SK-N-SH (cell line): ENCODE data around the gene TBXT. TPM values are rescaled to one million over a fixed set of nuclear protein-coding genes. Genes with fewer than 3 reads are reported as not detected.

Experiments
- CTCF ChIA-PET: fragments of 300-600, 350-600 bp; formaldehyde crosslinking; extraction: SDS; loops from one replicate; lab custom pipeline; 2021; lab: Yijun Ruan, JAX
- POLR2A ChIA-PET: fragments of 350-600 bp; sonication (Branson Sonifier 250); formaldehyde crosslinking; extraction: SDS; loops from one replicate; lab custom pipeline; 2020; ENCODE audit warnings: antibody characterized with exemption, inconsistent platforms; lab: Yijun Ruan, JAX
- DNase-seq: peaks from one replicate; pipeline ENCODE4 v3.0.0; 2012
- H2AFZ ChIP-seq: fragments of 200-600 bp; sonication (generic); 2 replicates; pipeline ENCODE4 v1.8.1; 2016; ENCODE audit warnings: antibody characterized with exemption, mild to moderate bottlenecking, low read depth
- H3F3A ChIP-seq: fragments of 200-600 bp; sonication (generic); replicated peaks from 2 replicates; pipeline ENCODE3; 2016; ENCODE audit warnings: antibody characterized with exemption, mild to moderate bottlenecking; ENCODE audit not compliant: insufficient read depth
- H3K27ac ChIP-seq, 2 experiments: fragments of 200-500 bp in 1 of 2; fragments of 200-600 bp in 1 of 2; sonication (Bioruptor generic) in 1 of 2; sonication (generic), shearing (Covaris generic) in 1 of 2; 2 replicates each; pipeline versions ENCODE4 v1.5.1 to v1.6.1; 2014 to 2016; ENCODE audit warnings: low read depth in 2 of 2, inconsistent platforms in 1 of 2, low read length in 1 of 2, mild to moderate bottlenecking in 1 of 2, mixed read lengths in 1 of 2
- H3K27me3 ChIP-seq: fragments of 200-600 bp; sonication (generic), shearing (Covaris generic); 2 replicates; pipeline ENCODE4 v1.6.1; 2016; ENCODE audit warnings: mixed run types; ENCODE audit not compliant: insufficient read depth
- H3K36me3 ChIP-seq, 2 experiments: fragments of 200-500 bp in 1 of 2; fragments of 200-600 bp in 1 of 2; sonication (Bioruptor generic) in 1 of 2; sonication (generic) in 1 of 2; replicated peaks in 1 of 2; 2 replicates each; pipeline versions ENCODE3 to v1.5.1; 2014 to 2016; ENCODE audit warnings: low read length in 1 of 2, mild to moderate bottlenecking in 1 of 2; ENCODE audit not compliant: insufficient read depth in 2 of 2, control insufficient read depth in 1 of 2
- H3K4me1 ChIP-seq, 2 experiments: fragments of 200-500 bp in 1 of 2; fragments of 200-600 bp in 1 of 2; sonication (Bioruptor generic) in 1 of 2; sonication (generic), shearing (Covaris generic) in 1 of 2; 2 replicates each; pipeline versions ENCODE4 v1.5.1 to v1.6.1; 2014 to 2016; ENCODE audit warnings: low read depth in 1 of 2, low read length in 1 of 2, mixed run types in 1 of 2; ENCODE audit not compliant: insufficient read depth in 2 of 2, control insufficient read depth in 1 of 2
- H3K4me2 ChIP-seq: fragments of 200-600 bp; sonication (generic), shearing (Covaris generic); 2 replicates; pipeline ENCODE4 v1.6.1; 2017; ENCODE audit warnings: mixed run types
- H3K4me3 ChIP-seq, 2 experiments: fragments of 200-500 bp in 1 of 2; fragments of 200-600 bp in 1 of 2; sonication (Bioruptor generic) in 1 of 2; sonication (generic), shearing (Covaris generic) in 1 of 2; 2 replicates each; pipeline versions ENCODE4 v1.5.1 to v1.8.1; 2014 to 2016; ENCODE audit warnings: low read depth in 2 of 2, inconsistent platforms in 1 of 2, low read length in 1 of 2, mild to moderate bottlenecking in 1 of 2, mixed read lengths in 1 of 2, moderate library complexity in 1 of 2
- H3K79me2 ChIP-seq: fragments of 200-600 bp; sonication (generic); 2 replicates; pipeline ENCODE4 v1.8.1; 2017; ENCODE audit warnings: mild to moderate bottlenecking; ENCODE audit not compliant: insufficient read depth
- H3K9ac ChIP-seq: fragments of 200-600 bp; sonication (generic); 2 replicates; pipeline ENCODE4 v1.6.1; 2017; ENCODE audit warnings: mixed run types
- H3K9me2 ChIP-seq: fragments of 200-600 bp; sonication (generic); 2 replicates; pipeline ENCODE4 v1.6.1; 2017; ENCODE audit warnings: mixed run types
- H3K9me3 ChIP-seq: fragments of 200-600 bp; sonication (generic); 2 replicates; pipeline ENCODE4 v1.6.1; 2017; ENCODE audit warnings: mixed run types, mild to moderate bottlenecking, moderate library complexity
- H4K20me1 ChIP-seq: fragments of 200-600 bp; sonication (generic); 2 replicates; pipeline ENCODE4 v1.6.1; 2017; ENCODE audit warnings: mild to moderate bottlenecking, mixed run types; ENCODE audit not compliant: insufficient read depth
- MXI1 ChIP-seq: IDR thresholded peaks from 2 replicates; pipeline ENCODE4 v1.6.1; 2012; ENCODE audit warnings: mild to moderate bottlenecking, low read depth, low read length, improper control_type of control experiment
- POLR2AphosphoS5 ChIP-seq: IDR thresholded peaks from 2 replicates; pipeline ENCODE4 v1.6.1; 2012; ENCODE audit warnings: low read depth, low read length
- RFX5 ChIP-seq: IDR thresholded peaks from 2 replicates; pipeline ENCODE4 v1.6.1; 2012; ENCODE audit warnings: mild to moderate bottlenecking, improper control_type of control experiment, low read length
- SIN3A ChIP-seq: IDR thresholded peaks from 2 replicates; pipeline ENCODE4 v1.6.1; 2012; ENCODE audit warnings: low read depth, mild to moderate bottlenecking, low read length, moderate library complexity, borderline replicate concordance
- SMC3 ChIP-seq: IDR thresholded peaks from 2 replicates; pipeline ENCODE4 v1.6.1; 2012; ENCODE audit warnings: low read depth, low read length, improper control_type of control experiment
- TCF12 ChIP-seq: IDR thresholded peaks from 2 replicates; pipeline ENCODE4 v1.4.0; 2012
- TEAD4 ChIP-seq: IDR thresholded peaks from 2 replicates; pipeline ENCODE4 v1.4.0; 2012; ENCODE audit warnings: mild to moderate bottlenecking, borderline replicate concordance; ENCODE audit not compliant: insufficient read depth
- WGBS: methylation state at CpG from one replicate; pipeline ENCODE4 v1.1.6; 2017; ENCODE audit warnings: low lambda C conversion rate; 5-methylcytosine and 5-hydroxymethylcytosine counted together
- polyA plus RNA-seq, 3 experiments: library from polyadenylated mRNA; depleted of rRNA; stranded (reverse); fragments of >200 nt; gene quantifications; 2 replicates each; pipeline ENCODE4 v1.2.3, GENCODE V29; 2012
- TF ChIP-seq, protein P1 (sequence below): IDR thresholded peaks from 2 replicates; pipeline ENCODE4 v1.6.1; 2012; ENCODE audit warnings: mild to moderate bottlenecking, low read depth, low read length, moderate library complexity
- TF ChIP-seq, protein P2 (sequence below): IDR thresholded peaks from 2 replicates; pipeline ENCODE4; 2012

TBXT gene
- polyA plus RNA-seq, 1 of the 3 experiments (the other 2 are of a cell fraction) = not detected

DNA sequence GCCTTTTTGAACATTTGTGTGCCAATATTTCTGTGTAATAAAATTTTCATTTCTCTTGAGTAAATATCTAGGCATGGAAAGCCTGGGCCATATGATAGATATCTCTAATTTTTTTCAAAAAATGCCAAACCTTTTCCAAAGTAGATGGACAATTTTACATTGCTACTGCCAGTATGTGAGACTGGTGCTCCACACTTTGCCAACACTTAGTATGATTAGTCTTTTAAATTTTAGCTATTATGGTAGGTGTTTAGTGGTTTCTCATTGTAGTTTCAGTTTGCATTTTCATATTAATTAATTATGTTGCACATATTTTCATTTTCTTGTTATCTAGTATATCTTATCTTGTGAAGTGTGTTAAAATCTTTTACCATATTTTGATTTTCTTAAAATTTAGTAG, 52.0 kb downstream of the TBXT start:
- POLR2A ChIA-PET = no interaction called here
- H3K79me2 ChIP-seq = no peaks in the 10 kb centered on the region
- TF ChIP-seq SMC3 (no peak), MXI1 (no peak), POLR2AphosphoS5 (no peak), TEAD4 (no peak), TCF12 (no peak), RFX5 (no peak)
- TF ChIP-seq, protein P1, sequence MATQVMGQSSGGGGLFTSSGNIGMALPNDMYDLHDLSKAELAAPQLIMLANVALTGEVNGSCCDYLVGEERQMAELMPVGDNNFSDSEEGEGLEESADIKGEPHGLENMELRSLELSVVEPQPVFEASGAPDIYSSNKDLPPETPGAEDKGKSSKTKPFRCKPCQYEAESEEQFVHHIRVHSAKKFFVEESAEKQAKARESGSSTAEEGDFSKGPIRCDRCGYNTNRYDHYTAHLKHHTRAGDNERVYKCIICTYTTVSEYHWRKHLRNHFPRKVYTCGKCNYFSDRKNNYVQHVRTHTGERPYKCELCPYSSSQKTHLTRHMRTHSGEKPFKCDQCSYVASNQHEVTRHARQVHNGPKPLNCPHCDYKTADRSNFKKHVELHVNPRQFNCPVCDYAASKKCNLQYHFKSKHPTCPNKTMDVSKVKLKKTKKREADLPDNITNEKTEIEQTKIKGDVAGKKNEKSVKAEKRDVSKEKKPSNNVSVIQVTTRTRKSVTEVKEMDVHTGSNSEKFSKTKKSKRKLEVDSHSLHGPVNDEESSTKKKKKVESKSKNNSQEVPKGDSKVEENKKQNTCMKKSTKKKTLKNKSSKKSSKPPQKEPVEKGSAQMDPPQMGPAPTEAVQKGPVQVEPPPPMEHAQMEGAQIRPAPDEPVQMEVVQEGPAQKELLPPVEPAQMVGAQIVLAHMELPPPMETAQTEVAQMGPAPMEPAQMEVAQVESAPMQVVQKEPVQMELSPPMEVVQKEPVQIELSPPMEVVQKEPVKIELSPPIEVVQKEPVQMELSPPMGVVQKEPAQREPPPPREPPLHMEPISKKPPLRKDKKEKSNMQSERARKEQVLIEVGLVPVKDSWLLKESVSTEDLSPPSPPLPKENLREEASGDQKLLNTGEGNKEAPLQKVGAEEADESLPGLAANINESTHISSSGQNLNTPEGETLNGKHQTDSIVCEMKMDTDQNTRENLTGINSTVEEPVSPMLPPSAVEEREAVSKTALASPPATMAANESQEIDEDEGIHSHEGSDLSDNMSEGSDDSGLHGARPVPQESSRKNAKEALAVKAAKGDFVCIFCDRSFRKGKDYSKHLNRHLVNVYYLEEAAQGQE = no peak
- H3K4me3 ChIP-seq = no peak overlapping the region
- no peak overlapping the region for H3K27ac ChIP-seq
- H3F3A ChIP-seq = no peaks in the 10 kb centered on the region
- no peak overlapping the region for H2AFZ ChIP-seq
- no peaks in the 10 kb centered on the region for H3K9me3 ChIP-seq
- H3K36me3 ChIP-seq = no peaks in the 10 kb centered on the region
- no peaks in the 10 kb centered on the region for H3K4me1 ChIP-seq
- no peak overlapping the region for H3K4me2 ChIP-seq
- no peak overlapping the region for H3K9ac ChIP-seq
- H4K20me1 ChIP-seq = no peaks in the 10 kb centered on the region
- no peak for DNase-seq
- H3K9me2 ChIP-seq = no peaks in the 10 kb centered on the region
- CTCF ChIA-PET = interaction anchor here (1.3 to 2.8 kb wide), 3 partner anchors 9 to 238 kb away, joined by 3 to 11 read pairs (median 10); no protein-coding TSS in a partner anchor
- H3K27me3 ChIP-seq = no peaks in the 10 kb centered on the region

DNA sequence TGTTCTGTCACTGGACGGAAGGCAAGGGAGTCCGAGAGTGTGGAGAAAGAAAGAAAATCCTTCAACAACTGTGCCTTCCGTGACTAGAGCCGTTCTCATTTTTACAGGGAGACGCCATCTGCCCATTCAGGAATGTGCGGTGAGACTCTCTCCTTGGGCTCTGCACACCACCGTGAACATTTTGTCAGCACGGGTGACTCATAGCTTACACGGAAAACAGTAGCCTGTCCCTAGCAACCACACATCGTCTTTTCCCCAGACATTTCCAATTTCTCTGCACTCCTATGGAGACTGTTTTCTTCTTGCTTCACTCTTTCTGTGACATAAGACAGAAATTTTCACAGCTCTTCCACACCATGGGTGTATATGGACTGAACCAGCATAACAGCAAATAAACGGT, 55.1 kb downstream of the TBXT start:
- no peaks in the 10 kb centered on the region for H3K27me3 ChIP-seq
- H3K9me3 ChIP-seq = peaks cover 8% of the 10 kb centered on the region; the same call in 1 of the 2 replicates
- no peak overlapping the region for H3K9ac ChIP-seq
- no peaks in the 10 kb centered on the region for H4K20me1 ChIP-seq
- ChIA-PET CTCF (interaction anchor here (1.0 to 1.4 kb wide), 3 partner anchors 223 to 672 kb away, joined by 3 to 7 read pairs (median 5); no protein-coding TSS in a partner anchor), POLR2A (no interaction called here)
- H3K4me1 ChIP-seq = no peaks in the 10 kb centered on the region
- H3K36me3 ChIP-seq = no peaks in the 10 kb centered on the region
- 0 out of 2 replicates have a peak overlapping the region, but pooled peaks have one; percentile 19 for H3K4me2 ChIP-seq
- no peak overlapping the region; the same call in 1 of the 2 replicates for H2AFZ ChIP-seq
- no peaks in the 10 kb centered on the region for H3K9me2 ChIP-seq
- no peak overlapping the region for H3K4me3 ChIP-seq
- no peaks in the 10 kb centered on the region for H3F3A ChIP-seq
- DNase-seq = no peak
- no peaks in the 10 kb centered on the region for H3K79me2 ChIP-seq
- no peak overlapping the region for H3K27ac ChIP-seq
- TF ChIP-seq, protein P2, sequence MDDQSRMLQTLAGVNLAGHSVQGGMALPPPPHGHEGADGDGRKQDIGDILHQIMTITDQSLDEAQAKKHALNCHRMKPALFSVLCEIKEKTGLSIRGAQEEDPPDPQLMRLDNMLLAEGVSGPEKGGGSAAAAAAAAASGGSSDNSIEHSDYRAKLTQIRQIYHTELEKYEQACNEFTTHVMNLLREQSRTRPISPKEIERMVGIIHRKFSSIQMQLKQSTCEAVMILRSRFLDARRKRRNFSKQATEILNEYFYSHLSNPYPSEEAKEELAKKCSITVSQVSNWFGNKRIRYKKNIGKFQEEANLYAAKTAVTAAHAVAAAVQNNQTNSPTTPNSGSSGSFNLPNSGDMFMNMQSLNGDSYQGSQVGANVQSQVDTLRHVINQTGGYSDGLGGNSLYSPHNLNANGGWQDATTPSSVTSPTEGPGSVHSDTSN = no peak
- TF ChIP-seq SIN3A = no peak
- 7% methylated on average over 11 of the region's 11 CpGs for WGBS
